Measurements from ENCODE around the gene NLGN1. TPM values are rescaled to one million over a fixed set of nuclear protein-coding genes. Genes with fewer than 3 reads are reported as not detected.

The NLGN1 gene
- total and polyA plus RNA-seq, 11 donors, result 1.8 to 27.6 (median 15.5) TPM

- Histone ChIP-seq H3K27me3 (no peaks in the 10 kb centered on the region), H3K36me3 (no peaks in the 10 kb centered on the region), H3K27ac (no peak overlapping the region), H3K4me1 (no peaks in the 10 kb centered on the region), H3K4me3 (no peak overlapping the region), H3K9me3 (no peaks in the 10 kb centered on the region)
- intact Hi-C loops (cut with DNase I), result no loop called here
- 85 to 90% (median 86%) methylated on average over 3 of the region's 3 CpGs for WGBS, 4 donors
- no peak for ATAC-seq
- TF ChIP-seq CTCF (IDR thresholded peaks at IDR 0.05) (no peak), POLR2A (IDR thresholded peaks at IDR 0.05) (no peak)
- DNase-seq, result no peak
Measured at GRCh38 chr3:174083706-174084105, 686.2 kb downstream of the NLGN1 start.

- H3K36me3 ChIP-seq, result no peaks in the 10 kb centered on the region
- intact Hi-C loops (cut with DNase I), result no loop called here
- TF ChIP-seq POLR2A (IDR thresholded peaks at IDR 0.05), result no peak
- no peak for TF ChIP-seq CTCF (IDR thresholded peaks at IDR 0.05)
- H3K4me1 ChIP-seq, result no peaks in the 10 kb centered on the region
- H3K9me3 ChIP-seq, result no peaks in the 10 kb centered on the region
- no peaks in the 10 kb centered on the region for H3K27me3 ChIP-seq
- H3K4me3 ChIP-seq, result no peak overlapping the region
- DNase-seq, result no peak
- no peak for ATAC-seq
- 52 to 67% (median 58%) methylated on average over 2 of the region's 2 CpGs for WGBS, 4 donors
- H3K27ac ChIP-seq, result no peak overlapping the region
Measured at GRCh38 chr3:174089592-174089991, 692.0 kb downstream of the NLGN1 start.

GRCh38 chr3:174094669-174095068 is 697.1 kb downstream of the NLGN1 start:
- no peak overlapping the region for H3K27ac ChIP-seq
- ATAC-seq (no peak), DNase-seq (no peak)
- no peaks in the 10 kb centered on the region for H3K36me3 ChIP-seq
- H3K9me3 ChIP-seq, result no peaks in the 10 kb centered on the region
- intact Hi-C loops (cut with DNase I), result no loop called here
- WGBS, 4 donors, result 60 to 72% (median 68%) methylated on average over 2 of the region's 2 CpGs
- H3K27me3 ChIP-seq, result no peaks in the 10 kb centered on the region
- H3K4me3 ChIP-seq, result no peak overlapping the region
- no peak for TF ChIP-seq POLR2A (IDR thresholded peaks at IDR 0.05)
- TF ChIP-seq CTCF (IDR thresholded peaks at IDR 0.05), result no peak
- no peaks in the 10 kb centered on the region for H3K4me1 ChIP-seq

GRCh38 chr3:174097686-174098085 is 700.1 kb downstream of the NLGN1 start:
- Histone ChIP-seq H3K4me3 (no peak overlapping the region), H3K27me3 (no peaks in the 10 kb centered on the region), H3K4me1 (no peaks in the 10 kb centered on the region), H3K36me3 (no peaks in the 10 kb centered on the region), H3K27ac (no peak overlapping the region), H3K9me3 (no peaks in the 10 kb centered on the region)
- 76 to 87% (median 80%) methylated on average over 3 of the region's 3 CpGs for WGBS, 4 donors
- DNase-seq (no peak), ATAC-seq (no peak)
- TF ChIP-seq CTCF (IDR thresholded peaks at IDR 0.05) (no peak), POLR2A (IDR thresholded peaks at IDR 0.05) (no peak)
- intact Hi-C loops (cut with DNase I), result no loop called here

Measured in heart left ventricle (tissue), 16 donors.